HepG2 (cell line): ENCODE measurements around the gene LAMP2. TPM values are rescaled to one million over a fixed set of nuclear protein-coding genes. Genes with fewer than 3 reads are reported as not detected.

ENCODE experiments used
- ARNTL ChIP-seq: sonication (generic); formaldehyde crosslinking; IDR thresholded peaks from 2 replicates; pipeline ENCODE4 v1.4.0; 2020; ENCODE audit warnings: mild to moderate bottlenecking, missing genetic modification reagents
- CEBPB ChIP-seq: IDR thresholded peaks from 2 replicates; pipeline ENCODE4 v1.6.1; 2011; ENCODE audit warnings: low read depth, low read length, improper control_type of control experiment, borderline replicate concordance
- ESRRA ChIP-seq: sonication (generic); formaldehyde crosslinking; IDR thresholded peaks from 2 replicates; pipeline ENCODE4 v1.5.1; 2020; ENCODE audit warnings: mild to moderate bottlenecking, low read depth, missing genetic modification reagents
- GATAD1 ChIP-seq: IDR thresholded peaks from 2 replicates; pipeline ENCODE4 v1.6.1; 2016; ENCODE audit warnings: missing genetic modification reagents, missing compliant biosample characterization
- MAX ChIP-seq: IDR thresholded peaks from 2 replicates; pipeline ENCODE4 v1.6.1; 2012; ENCODE audit warnings: inconsistent platforms
- MLLT10 ChIP-seq: sonication (generic); formaldehyde crosslinking; IDR thresholded peaks from 2 replicates; pipeline ENCODE4 v1.4.0; 2020; ENCODE audit warnings: missing genetic modification reagents
- SALL2 ChIP-seq: sonication (generic); formaldehyde crosslinking; IDR thresholded peaks from 2 replicates; pipeline ENCODE4 v1.8.1; 2023; ENCODE audit warnings: mild to moderate bottlenecking, missing genetic modification reagents, inconsistent platforms
- SPEN ChIP-seq: sonication (generic); formaldehyde crosslinking; IDR thresholded peaks from 2 replicates; pipeline ENCODE4 v1.5.1; 2020; ENCODE audit warnings: low read depth, mild to moderate bottlenecking, missing genetic modification reagents
- SRSF1 ChIP-seq: fragments of 200-400 bp; formaldehyde crosslinking; optimal IDR thresholded peaks from 2 replicates; pipeline ENCODE3; 2017; ENCODE audit warnings: mild to moderate bottlenecking, low read depth, low read length, moderate library complexity
- TFAP4 ChIP-seq: sonication (generic); IDR thresholded peaks from 2 replicates; pipeline ENCODE4 v1.6.1; 2016; ENCODE audit warnings: low read depth, borderline replicate concordance
- TFE3 ChIP-seq: IDR thresholded peaks from 2 replicates; pipeline ENCODE4 v1.6.1; 2016
- THAP9 ChIP-seq: sonication (generic); formaldehyde crosslinking; IDR thresholded peaks from 2 replicates; pipeline ENCODE4; 2020; ENCODE audit warnings: missing genetic modification reagents, mild to moderate bottlenecking, borderline replicate concordance
- UBTF ChIP-seq: sonication (generic); formaldehyde crosslinking; IDR thresholded peaks from 2 replicates; pipeline ENCODE4 v1.4.0; 2020; ENCODE audit warnings: mild to moderate bottlenecking, missing genetic modification reagents
- ZFX ChIP-seq: sonication (generic); formaldehyde crosslinking; IDR thresholded peaks from 2 replicates; pipeline ENCODE4 v1.4.0; 2020; ENCODE audit warnings: mild to moderate bottlenecking, low read depth, missing genetic modification reagents, moderate library complexity
- ZFY ChIP-seq: sonication (generic); formaldehyde crosslinking; IDR thresholded peaks from 2 replicates; pipeline ENCODE4 v1.4.0; 2020; ENCODE audit warnings: missing genetic modification reagents
- ZNF234 ChIP-seq: sonication (generic); formaldehyde crosslinking; conservative IDR thresholded peaks from 2 replicates; pipeline ENCODE4 v1.5.1; 2020; ENCODE audit warnings: mild to moderate bottlenecking, missing genetic modification reagents
- ZNF292 ChIP-seq: sonication (generic); formaldehyde crosslinking; IDR thresholded peaks from 2 replicates; pipeline ENCODE4 v1.8.1; 2022; ENCODE audit warnings: mild to moderate bottlenecking, low read depth, missing genetic modification reagents, borderline replicate concordance
- ZNF317 ChIP-seq: sonication (generic); formaldehyde crosslinking; IDR thresholded peaks from 2 replicates; pipeline ENCODE4 v1.5.0; 2020; ENCODE audit warnings: mild to moderate bottlenecking, missing genetic modification reagents
- ZNF383 ChIP-seq: sonication (generic); formaldehyde crosslinking; IDR thresholded peaks from 2 replicates; pipeline ENCODE4 v1.4.0; 2020; ENCODE audit warnings: missing genetic modification reagents, mild to moderate bottlenecking, borderline replicate concordance
- ZNF580 ChIP-seq: IDR thresholded peaks from 2 replicates; pipeline ENCODE4 v1.6.1; 2016; ENCODE audit warnings: low read depth, borderline replicate concordance
- ZNF788 ChIP-seq: sonication (generic); formaldehyde crosslinking; IDR thresholded peaks from 2 replicates; pipeline ENCODE4 v1.5.0; 2020; ENCODE audit warnings: mild to moderate bottlenecking, missing genetic modification reagents, borderline replicate concordance
- polyA plus RNA-seq, 8 experiments: library from polyadenylated mRNA; depleted of rRNA in 3 of 8; stranded (reverse) in 7 of 8; unstranded in 1 of 8; fragments of >200 nt; fragmentation: Illumina TruSeq in 4 of 8; extraction: Trizol in 4 of 8; gene quantifications; 2 replicates each; pipeline versions ENCODE4 v1.2.1 to v1.2.3, GENCODE V29; 2011 to 2016; ENCODE audit warnings: low read depth in 4 of 8, missing spikeins in 1 of 8, mixed read lengths in 1 of 8; ENCODE audit not compliant: insufficient read depth in 1 of 8
- total RNA-seq, 5 experiments: library from RNA; depleted of rRNA; stranded (reverse); fragments of >200 nt; fragmentation: Illumina TruSeq; extraction: Trizol; gene quantifications; 2 replicates each; pipeline ENCODE4 v1.2.3, GENCODE V29; 2016; ENCODE audit warnings: low read depth in 1 of 5

LAMP2 gene
- total and polyA plus RNA-seq, 2 of the 13 experiments (the other 11 are each of a cell fraction or from before 2014, with no cell fraction given), result 127 to 170 TPM

GRCh38 chrX:120468825-120469525, at the start of gene LAMP2 (continued):
- TF ChIP-seq TFAP4 (peak; percentile 29; the same call in 1 of the 2 replicates), ZNF234 (CRISPR knock-in tag) (no peak), SALL2 (peak; percentile 52; the same call in 1 of the 2 replicates), ZNF383 (no peak), CEBPB (no peak), SPEN (CRISPR knock-in tag) (0 out of 2 replicates have a peak, but pooled peaks have one; percentile 30), ZNF317 (CRISPR knock-in tag) (0 out of 2 replicates have a peak, but pooled peaks have one; percentile 20), ZFY (CRISPR knock-in tag) (peak; percentile 84), SRSF1 (no peak), ARNTL (CRISPR knock-in tag) (no peak), ZFX (CRISPR knock-in tag) (peak; percentile 89), UBTF (CRISPR knock-in tag) (peak; percentile 84), ZNF292 (peak; percentile 56; the same call in 1 of the 2 replicates), ESRRA (0 out of 2 replicates have a peak, but pooled peaks have one; percentile 23), TFE3 (peak; percentile 74), THAP9 (CRISPR knock-in tag) (peak; percentile 41; the same call in 1 of the 2 replicates), ZNF788 (0 out of 2 replicates have a peak, but pooled peaks have one; percentile 21), GATAD1 (CRISPR knock-in tag) (peak; percentile 51; the same call in 1 of the 2 replicates), MAX (peak; percentile 55; the same call in 1 of the 2 replicates), MLLT10 (no peak), ZNF580 (CRISPR knock-in tag) (peak; percentile 58; the same call in 1 of the 2 replicates)
